ENCODE results near the gene ZNF385D.
"Not testable (repeated sequence)": the region's sequence is repeated elsewhere in the genome, so short reads cannot be mapped to it uniquely, and the experiment has no call there.

ZNF385D gene

GRCh38 chr3:21390856-21391255, 360.2 kb downstream of the ZNF385D start:
- Histone ChIP-seq H3K23ac (ENCODE audit: low read length in 2 of 2) (no peak overlapping the region), H2BK5ac (ENCODE audit: low read depth, low read length, poor library complexity, severe bottlenecking) (peak overlapping the region; percentile 24), H2BK15ac (ENCODE audit: low read depth, poor library complexity, severe bottlenecking) (no peak overlapping the region), H4K91ac (ENCODE audit: low read length) (no peak overlapping the region), H3K9me3 (ENCODE audit: control insufficient read depth, low read length) (peaks cover 4% of the 10 kb centered on the region), H3K27me3 (ENCODE audit: control insufficient read depth in 1 of 2, insufficient read depth in 1 of 2, low read length in 2 of 2) (no peaks in the 10 kb centered on the region), H3K18ac (ENCODE audit: low read depth in 1 of 2, low read length in 2 of 2) (no peak overlapping the region), H3K4me3 (ENCODE audit: insufficient read depth in 1 of 2, low read depth in 1 of 2, low read length in 2 of 2) (no peak overlapping the region), H3K4me2 (ENCODE audit: low read length, poor library complexity, severe bottlenecking) (no peak overlapping the region), H3K79me1 (replicated peaks; ENCODE audit: low read length, poor library complexity, severe bottlenecking) (no peaks in the 10 kb centered on the region), H2AK5ac (ENCODE audit: low read length, severe bottlenecking) (no peak overlapping the region), H3K9ac (ENCODE audit: low read length) (no peak overlapping the region), H2AFZ (ENCODE audit: low read depth, low read length) (no peak overlapping the region), H2BK120ac (ENCODE audit: low read depth, low read length) (no peak overlapping the region), H3K4me1 (ENCODE audit: control insufficient read depth, insufficient read depth, low read depth, low read length) (peaks cover 5% of the 10 kb centered on the region), H4K8ac (ENCODE audit: low read length) (no peak overlapping the region), H3K27ac (ENCODE audit: low read length, poor library complexity, severe bottlenecking) (no peak overlapping the region), H3K14ac (ENCODE audit: low read length in 2 of 2) (no peak overlapping the region), H3K4ac (ENCODE audit: low read depth in 1 of 2, low read length in 2 of 2) (no peak overlapping the region), H3K36me3 (ENCODE audit: control insufficient read depth in 1 of 2, insufficient read depth in 2 of 2, low read depth in 1 of 2, low read length in 2 of 2) (no peaks in the 10 kb centered on the region), H2BK12ac (ENCODE audit: low read length in 2 of 2) (no peak overlapping the region)
- no peak for DNase-seq
- WGBS = 69% methylated on average over 1 of the region's 1 CpG

GRCh38 chr3:21390136-21390535, 360.9 kb downstream of the ZNF385D start:
- peaks cover 5% of the 10 kb centered on the region for H3K4me1 ChIP-seq (ENCODE audit: control insufficient read depth, insufficient read depth, low read depth, low read length)
- H2BK120ac ChIP-seq (ENCODE audit: low read depth, low read length) = no peak overlapping the region
- H2BK12ac ChIP-seq (ENCODE audit: low read length in 2 of 2) = no peak overlapping the region
- H3K23ac ChIP-seq (ENCODE audit: low read length in 2 of 2) = no peak overlapping the region
- H3K79me1 ChIP-seq (replicated peaks; ENCODE audit: low read length, poor library complexity, severe bottlenecking) = no peaks in the 10 kb centered on the region
- no peak overlapping the region for H4K91ac ChIP-seq (ENCODE audit: low read length)
- no peak overlapping the region for H3K4ac ChIP-seq (ENCODE audit: low read depth in 1 of 2, low read length in 2 of 2)
- no peak overlapping the region for H2BK5ac ChIP-seq (ENCODE audit: low read depth, low read length, poor library complexity, severe bottlenecking)
- H3K4me2 ChIP-seq (ENCODE audit: low read length, poor library complexity, severe bottlenecking) = no peak overlapping the region
- H3K27me3 ChIP-seq (ENCODE audit: control insufficient read depth in 1 of 2, insufficient read depth in 1 of 2, low read length in 2 of 2) = no peaks in the 10 kb centered on the region
- no peak for DNase-seq
- no peak overlapping the region for H2AFZ ChIP-seq (ENCODE audit: low read depth, low read length)
- H3K9me3 ChIP-seq (ENCODE audit: control insufficient read depth, low read length) = peaks cover 4% of the 10 kb centered on the region
- H3K14ac ChIP-seq (ENCODE audit: low read length in 2 of 2) = no peak overlapping the region
- H3K27ac ChIP-seq (ENCODE audit: low read length, poor library complexity, severe bottlenecking) = peak overlapping the region; percentile 17
- no peak overlapping the region for H2BK15ac ChIP-seq (ENCODE audit: low read depth, poor library complexity, severe bottlenecking)
- H2AK5ac ChIP-seq (ENCODE audit: low read length, severe bottlenecking) = no peak overlapping the region
- H3K4me3 ChIP-seq (ENCODE audit: insufficient read depth in 1 of 2, low read depth in 1 of 2, low read length in 2 of 2) = no peak overlapping the region
- H3K18ac ChIP-seq (ENCODE audit: low read depth in 1 of 2, low read length in 2 of 2) = no peak overlapping the region
- peak overlapping the region; percentile 59 for H3K9ac ChIP-seq (ENCODE audit: low read length)
- H3K36me3 ChIP-seq (ENCODE audit: control insufficient read depth in 1 of 2, insufficient read depth in 2 of 2, low read depth in 1 of 2, low read length in 2 of 2) = no peaks in the 10 kb centered on the region
- 29% methylated on average over 3 of the region's 3 CpGs for WGBS
- H4K8ac ChIP-seq (ENCODE audit: low read length) = no peak overlapping the region

DNA sequence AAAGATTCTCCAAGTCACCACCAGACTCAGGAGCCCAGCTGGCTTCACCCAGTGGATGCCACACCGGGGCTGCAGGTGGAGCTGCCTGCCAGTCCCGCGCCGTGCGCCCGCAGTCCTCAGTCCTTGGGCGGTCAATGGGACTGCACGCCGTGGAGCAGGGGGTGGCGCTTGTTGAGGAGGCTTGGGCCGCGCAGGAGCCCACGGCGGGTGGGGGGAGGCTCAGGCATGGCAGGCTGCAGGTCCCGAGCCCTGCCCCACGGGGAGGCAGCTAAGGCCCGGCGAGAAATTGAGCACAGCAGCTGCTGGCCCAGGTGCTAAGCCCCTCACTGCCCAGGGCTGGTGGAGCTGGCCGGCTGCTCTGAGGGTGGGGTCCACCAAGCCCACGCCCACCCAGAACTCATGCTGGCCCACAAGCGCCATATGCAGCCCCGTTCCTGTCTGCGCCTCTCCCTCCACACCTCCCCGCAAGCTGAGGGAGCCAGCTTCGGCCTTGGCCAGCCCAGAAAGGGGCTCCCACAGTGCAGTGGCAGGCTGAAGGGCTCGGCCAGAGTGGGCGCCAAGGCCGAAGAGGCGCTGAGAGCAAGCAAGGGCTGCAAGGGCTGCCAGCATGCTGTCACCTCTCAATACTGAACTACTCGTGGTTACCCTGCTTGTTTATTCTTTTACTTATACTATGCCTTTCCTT, 363.7 kb downstream of the ZNF385D start:
- H3K14ac ChIP-seq (ENCODE audit: low read length in 2 of 2); H3K4ac ChIP-seq (ENCODE audit: low read depth in 1 of 2, low read length in 2 of 2); H3K4me2 ChIP-seq (ENCODE audit: low read length, poor library complexity, severe bottlenecking); H2AFZ ChIP-seq (ENCODE audit: low read depth, low read length); H3K9ac ChIP-seq (ENCODE audit: low read length); H2BK15ac ChIP-seq (ENCODE audit: low read depth, poor library complexity, severe bottlenecking); H3K36me3 ChIP-seq (ENCODE audit: control insufficient read depth in 1 of 2, insufficient read depth in 2 of 2, low read depth in 1 of 2, low read length in 2 of 2); H2BK120ac ChIP-seq (ENCODE audit: low read depth, low read length); H2BK5ac ChIP-seq (ENCODE audit: low read depth, low read length, poor library complexity, severe bottlenecking); DNase-seq; H3K18ac ChIP-seq (ENCODE audit: low read depth in 1 of 2, low read length in 2 of 2); H3K9me3 ChIP-seq (ENCODE audit: control insufficient read depth, low read length); H2AK5ac ChIP-seq (ENCODE audit: low read length, severe bottlenecking); H3K4me3 ChIP-seq (ENCODE audit: insufficient read depth in 1 of 2, low read depth in 1 of 2, low read length in 2 of 2); H3K23ac ChIP-seq (ENCODE audit: low read length in 2 of 2); H3K27ac ChIP-seq (ENCODE audit: low read length, poor library complexity, severe bottlenecking); H3K27me3 ChIP-seq (ENCODE audit: control insufficient read depth in 1 of 2, insufficient read depth in 1 of 2, low read length in 2 of 2); H3K4me1 ChIP-seq (ENCODE audit: control insufficient read depth, insufficient read depth, low read depth, low read length); H2BK12ac ChIP-seq (ENCODE audit: low read length in 2 of 2); H4K91ac ChIP-seq (ENCODE audit: low read length); H4K8ac ChIP-seq (ENCODE audit: low read length); H3K79me1 ChIP-seq (replicated peaks; ENCODE audit: low read length, poor library complexity, severe bottlenecking): not testable (repeated sequence)
- 87% methylated on average over 25 of the region's 30 CpGs for WGBS

GRCh38 chr3:21378036-21378435, 373.0 kb downstream of the ZNF385D start:
- H2BK15ac ChIP-seq (ENCODE audit: low read depth, poor library complexity, severe bottlenecking); H3K4me1 ChIP-seq (ENCODE audit: control insufficient read depth, insufficient read depth, low read depth, low read length); H3K23ac ChIP-seq (ENCODE audit: low read length in 2 of 2); H4K91ac ChIP-seq (ENCODE audit: low read length); H4K8ac ChIP-seq (ENCODE audit: low read length); DNase-seq; H3K9me3 ChIP-seq (ENCODE audit: control insufficient read depth, low read length); H2AK5ac ChIP-seq (ENCODE audit: low read length, severe bottlenecking); H2BK12ac ChIP-seq (ENCODE audit: low read length in 2 of 2); H2AFZ ChIP-seq (ENCODE audit: low read depth, low read length); H2BK5ac ChIP-seq (ENCODE audit: low read depth, low read length, poor library complexity, severe bottlenecking); H2BK120ac ChIP-seq (ENCODE audit: low read depth, low read length); H3K4ac ChIP-seq (ENCODE audit: low read depth in 1 of 2, low read length in 2 of 2); H3K36me3 ChIP-seq (ENCODE audit: control insufficient read depth in 1 of 2, insufficient read depth in 2 of 2, low read depth in 1 of 2, low read length in 2 of 2); H3K4me2 ChIP-seq (ENCODE audit: low read length, poor library complexity, severe bottlenecking); H3K18ac ChIP-seq (ENCODE audit: low read depth in 1 of 2, low read length in 2 of 2); H3K9ac ChIP-seq (ENCODE audit: low read length); H3K27ac ChIP-seq (ENCODE audit: low read length, poor library complexity, severe bottlenecking); H3K79me1 ChIP-seq (replicated peaks; ENCODE audit: low read length, poor library complexity, severe bottlenecking); H3K27me3 ChIP-seq (ENCODE audit: control insufficient read depth in 1 of 2, insufficient read depth in 1 of 2, low read length in 2 of 2); H3K14ac ChIP-seq (ENCODE audit: low read length in 2 of 2); H3K4me3 ChIP-seq (ENCODE audit: insufficient read depth in 1 of 2, low read depth in 1 of 2, low read length in 2 of 2): not testable (repeated sequence)
- WGBS = 74% methylated on average over 3 of the region's 5 CpGs
